HG03064 (cell line): ENCODE measurements around the gene IPCEF1.
"Not testable (repeated sequence)": the region's sequence is repeated elsewhere in the genome, so short reads cannot be mapped to it uniquely, and the experiment has no call there.

Experiments used
- ATAC-seq: cut with Tn5 transposase; IDR thresholded peaks from one replicate; pipeline ENCODE4 v1.9.1; 2021; ENCODE audit warnings: low read depth; ENCODE audit not compliant: unreplicated experiment

The IPCEF1 gene

DNA sequence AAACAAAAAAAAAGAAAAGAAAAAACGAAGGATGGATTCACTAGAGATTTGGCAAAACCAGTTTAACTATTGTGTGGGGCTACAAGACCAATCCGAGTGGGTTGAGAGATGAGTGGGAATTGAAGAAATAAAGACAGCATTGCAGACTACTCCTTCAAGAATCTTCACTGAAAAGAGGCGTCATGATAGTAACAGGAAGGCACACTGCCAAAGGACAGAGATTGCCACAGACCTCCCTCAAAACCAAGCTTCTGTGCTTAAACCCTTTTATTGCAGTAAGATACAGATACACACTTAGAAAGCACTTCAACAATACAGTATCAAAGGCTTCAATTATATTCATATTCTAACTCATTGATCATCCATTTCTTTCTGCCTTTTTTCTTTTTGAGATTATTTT is 103.9 kb downstream of the IPCEF1 start:
- ATAC-seq: no peak

DNA sequence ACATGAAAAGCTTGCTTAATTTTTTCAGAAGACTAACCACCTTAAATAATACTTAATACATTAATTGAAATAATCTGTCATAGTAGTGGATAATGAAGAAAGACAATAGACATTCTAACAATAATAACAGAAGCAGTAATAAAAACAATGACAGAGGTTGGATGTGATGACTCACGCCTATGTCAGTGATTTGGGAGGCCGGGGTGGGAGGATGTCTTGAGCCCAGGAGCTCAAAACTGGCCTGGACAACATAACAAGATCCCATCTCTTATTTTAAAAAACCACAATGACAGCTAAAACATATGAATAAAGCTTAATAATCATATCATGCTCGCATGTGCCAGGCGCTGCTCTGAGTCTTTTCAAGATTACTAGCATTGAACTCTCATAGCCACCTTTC is 105.5 kb downstream of the IPCEF1 start:
- no peak for ATAC-seq

DNA sequence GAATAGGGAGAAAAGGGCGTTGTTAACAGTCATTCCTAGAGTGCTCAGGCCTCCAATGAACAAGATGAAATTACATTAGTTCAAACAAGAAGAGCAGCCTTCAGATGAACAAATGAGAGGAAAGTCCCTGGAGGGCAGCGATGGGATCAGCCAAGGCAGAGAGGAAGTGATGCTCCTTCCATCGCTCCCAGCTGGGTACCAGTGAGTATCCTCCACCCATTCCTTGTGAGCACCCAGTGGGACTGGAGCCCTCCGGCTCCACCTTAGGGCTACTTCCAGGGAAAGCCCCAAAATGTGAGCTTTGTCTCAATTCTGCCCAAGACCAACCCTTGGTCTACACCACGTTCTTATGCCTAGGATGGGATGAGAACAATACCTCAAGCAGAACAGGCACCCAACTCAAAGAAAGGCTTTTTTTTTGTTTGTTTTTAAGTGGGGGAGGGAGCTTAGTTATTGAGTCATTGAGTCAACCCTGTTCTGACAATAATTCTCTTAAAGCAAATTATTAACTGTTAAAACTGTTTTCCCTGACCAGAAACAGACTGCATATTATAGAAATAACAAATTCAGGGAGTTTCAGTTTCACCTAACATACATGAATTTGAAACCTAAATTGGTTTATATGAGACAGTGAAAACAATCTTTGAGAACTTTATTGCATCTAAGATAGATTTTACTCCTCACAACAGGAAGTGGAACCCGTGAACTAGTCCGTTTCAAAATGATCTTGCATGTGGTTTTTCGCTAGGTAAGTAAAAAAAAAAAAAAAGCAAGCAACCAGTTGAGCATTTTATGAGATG is 106.9 kb downstream of the IPCEF1 start:
- peak; percentile 66 for ATAC-seq

DNA sequence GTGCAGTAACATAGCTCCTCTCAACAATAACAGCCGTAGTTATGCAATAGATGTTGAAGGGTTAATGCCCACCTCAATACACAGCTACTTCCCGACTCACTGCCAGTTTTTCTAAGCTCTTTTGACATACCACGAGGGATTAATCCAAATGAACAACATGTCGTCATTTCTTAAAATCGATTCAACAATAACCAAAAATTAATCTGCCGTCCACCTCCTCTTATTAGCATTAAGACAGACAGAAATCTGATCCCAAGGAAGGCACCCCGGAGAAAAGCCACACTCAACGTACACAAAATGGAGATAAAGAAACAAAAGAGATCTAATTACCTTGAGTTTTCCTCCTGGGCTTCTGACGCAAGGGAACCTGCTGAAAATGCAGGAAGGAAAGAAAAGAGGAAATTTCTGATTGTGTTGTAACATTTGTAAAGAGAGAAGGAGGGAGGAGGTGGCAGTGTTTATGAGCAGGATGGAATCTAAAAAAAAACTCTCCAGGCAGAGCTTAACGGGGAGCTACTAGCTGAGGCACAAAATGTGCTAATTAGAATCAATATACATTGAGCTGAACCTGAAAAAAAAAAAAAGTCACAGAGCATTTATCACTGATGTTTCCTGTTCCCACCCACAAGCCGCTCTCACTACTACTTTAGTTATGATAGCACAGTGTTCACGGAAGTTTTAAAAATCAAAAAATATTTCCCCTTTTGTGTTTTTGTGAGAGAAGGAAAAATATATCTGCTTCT is 109.3 kb downstream of the IPCEF1 start:
- peak; percentile 41 for ATAC-seq

DNA sequence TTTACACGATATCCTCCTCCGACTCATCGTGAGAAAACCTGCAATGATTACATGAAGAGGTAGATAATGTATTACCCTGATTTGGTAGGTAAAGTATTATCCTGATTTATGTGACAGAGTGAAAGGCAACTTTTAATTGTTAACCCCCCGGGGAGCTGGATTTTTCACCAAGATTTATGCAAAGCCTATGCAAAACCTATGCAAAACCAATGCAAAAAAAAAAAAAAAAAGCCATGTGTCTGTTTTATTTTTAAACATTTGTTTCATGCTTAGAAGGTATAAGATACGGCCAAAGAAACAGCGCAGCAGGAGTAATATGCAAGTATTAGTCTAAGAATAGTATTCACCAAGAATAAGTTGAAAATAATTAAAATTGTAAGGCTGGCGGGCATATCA is 109.9 kb downstream of the IPCEF1 start:
- no peak for ATAC-seq

DNA sequence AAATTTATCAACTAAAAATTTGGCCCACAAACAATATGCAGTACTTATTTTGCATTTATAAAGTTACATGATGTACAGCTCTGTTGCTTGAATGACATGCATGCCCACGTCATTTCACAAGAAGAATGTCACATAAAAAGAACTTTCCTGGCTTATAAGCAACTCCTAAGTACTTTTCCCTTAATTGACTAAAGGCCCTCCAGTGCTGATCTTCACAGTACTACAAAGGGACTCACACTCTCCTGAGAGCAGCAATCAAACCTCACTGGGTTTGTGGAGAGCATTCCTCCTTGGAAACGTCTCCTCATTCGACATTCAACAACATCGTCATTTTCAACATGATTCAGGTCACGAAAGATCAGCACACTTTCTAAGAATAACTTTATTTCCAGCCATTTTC is 111.1 kb downstream of the IPCEF1 start:
- no peak for ATAC-seq

DNA sequence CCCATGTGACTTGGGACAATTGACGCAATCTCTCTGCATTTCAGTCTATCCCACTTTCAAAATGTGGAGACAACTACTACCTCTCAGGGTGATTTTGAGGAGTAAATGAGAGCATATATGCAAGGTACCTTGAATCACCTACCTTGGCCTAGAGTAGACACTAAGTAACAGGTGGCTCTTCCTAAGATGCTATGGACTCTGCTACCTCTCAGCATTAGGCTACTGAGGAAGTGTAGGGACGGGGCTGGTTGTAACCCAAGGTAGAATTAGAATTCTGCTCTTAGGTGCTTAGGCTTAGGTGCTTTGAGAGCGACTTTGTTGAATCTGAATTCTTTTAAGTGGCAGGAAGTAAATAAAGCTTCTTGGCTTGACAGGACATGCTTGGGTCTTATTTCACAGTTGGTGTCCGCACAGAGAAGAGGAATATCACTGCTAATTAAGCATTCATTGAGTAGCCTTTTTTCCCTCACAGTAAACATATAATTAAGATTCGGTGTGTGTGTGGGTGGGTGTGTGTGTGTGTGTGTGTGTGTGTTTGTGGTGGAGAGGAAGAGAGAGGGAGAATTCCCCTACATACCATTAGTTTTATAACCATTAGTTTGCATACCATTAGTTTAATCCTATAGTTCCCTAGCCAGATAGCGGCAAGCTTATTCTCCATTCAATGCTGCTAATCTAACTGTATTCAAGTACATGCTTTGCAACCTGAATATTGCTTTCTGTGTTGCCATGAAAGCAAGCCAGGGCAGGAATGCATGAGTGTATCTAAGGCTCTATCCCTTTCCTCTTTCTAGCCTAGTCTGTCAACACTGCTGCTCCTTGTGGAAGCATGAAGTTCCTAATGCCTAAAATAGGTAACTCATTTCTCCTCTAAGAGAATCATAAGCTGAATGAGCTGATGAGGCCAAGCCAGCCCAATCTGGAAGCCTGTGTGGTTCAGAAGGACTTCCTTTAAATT is 112.5 kb downstream of the IPCEF1 start:
- ATAC-seq: no peak

DNA sequence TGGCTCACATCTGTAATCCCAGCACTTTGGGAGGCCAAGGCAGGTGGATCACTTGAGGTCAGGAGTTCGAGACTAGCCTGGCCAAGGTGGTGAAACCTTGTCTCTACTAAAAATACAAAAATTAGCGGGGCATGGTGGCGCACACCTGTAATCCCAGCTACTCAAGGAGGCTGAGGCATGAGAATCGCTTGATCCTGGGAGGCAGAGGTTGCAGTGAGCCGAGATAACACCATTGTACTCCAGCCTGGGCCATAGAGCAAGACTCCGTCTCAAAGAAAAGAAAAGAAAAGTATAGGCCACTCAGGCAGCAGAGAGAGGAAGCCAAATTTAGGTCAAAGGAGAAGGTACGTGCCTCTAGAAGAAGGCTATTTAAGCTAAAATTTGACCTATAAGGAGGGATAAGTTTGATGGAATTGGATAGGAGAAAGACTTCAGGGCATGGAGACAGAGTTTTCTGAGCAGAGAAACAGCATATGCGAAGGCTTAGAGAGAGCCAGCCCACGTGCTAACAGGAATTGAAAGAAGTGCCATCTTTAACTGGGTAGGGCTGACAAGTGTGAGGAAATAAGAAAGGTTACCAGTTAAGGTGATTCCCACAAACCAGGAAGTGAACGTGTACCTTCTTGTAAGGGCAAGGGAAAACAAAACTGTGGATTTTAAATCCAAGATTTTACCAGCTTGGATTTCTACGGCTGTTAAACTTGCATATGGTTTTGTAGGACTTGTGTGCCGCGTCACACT is 113.8 kb downstream of the IPCEF1 start:
- no peak for ATAC-seq

DNA sequence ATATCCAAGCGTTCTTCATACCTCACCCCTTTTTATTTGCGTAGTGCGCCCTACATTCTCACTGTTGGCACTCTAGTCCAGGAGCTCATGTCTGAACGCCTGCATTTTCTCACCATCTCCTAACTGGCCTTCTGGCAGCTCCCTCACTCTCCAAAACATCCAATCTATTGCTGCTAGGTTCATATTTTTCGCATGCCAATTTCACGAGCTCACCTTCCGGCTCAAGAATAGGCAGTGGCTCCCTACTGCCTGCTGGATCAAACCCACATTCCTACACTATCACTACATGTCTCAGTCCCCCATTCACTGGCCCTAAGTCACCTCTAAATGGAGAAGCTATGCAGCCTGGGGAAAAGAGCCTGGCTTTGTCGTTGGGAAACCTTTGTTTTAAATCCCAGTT is 115.0 kb downstream of the IPCEF1 start:
- ATAC-seq: no peak

DNA sequence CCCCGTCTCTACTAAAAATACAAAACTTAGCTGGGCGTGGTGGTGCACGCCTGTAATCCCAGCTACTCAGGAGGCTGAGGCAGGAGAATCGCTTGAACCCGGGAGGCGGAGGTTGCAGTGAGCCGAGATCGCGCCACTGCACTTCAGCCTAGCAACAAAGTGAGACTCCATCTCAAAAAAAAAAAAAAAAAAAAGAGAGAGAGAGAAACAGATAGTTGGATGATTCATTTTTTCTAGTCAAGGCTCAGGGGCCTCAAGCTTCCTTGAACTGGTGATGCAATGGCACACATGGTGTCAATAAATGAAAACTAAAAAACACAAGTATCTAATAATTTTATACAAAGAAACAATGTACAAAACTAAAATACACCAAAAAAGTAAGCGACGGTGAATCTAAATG is 115.5 kb downstream of the IPCEF1 start:
- ATAC-seq: not testable (repeated sequence)

DNA sequence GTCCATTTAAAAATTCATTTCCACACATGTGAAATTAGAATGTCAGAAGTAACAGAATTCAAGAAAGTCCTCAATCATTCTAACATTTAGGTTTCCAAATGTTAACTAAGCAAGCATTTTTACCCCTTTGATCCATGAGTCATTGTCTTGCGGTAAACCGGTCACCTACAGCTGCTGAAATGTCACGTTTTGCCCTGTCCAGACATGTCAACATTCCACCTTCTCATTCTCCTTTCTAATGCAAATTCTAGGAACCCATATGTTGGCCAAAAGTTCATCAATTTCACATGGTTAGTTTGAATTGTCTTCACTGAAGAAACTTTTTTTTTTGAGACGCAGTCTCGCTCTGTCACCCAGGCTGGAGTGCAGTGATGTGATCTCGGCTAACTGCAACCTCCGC is 117.2 kb downstream of the IPCEF1 start:
- no peak for ATAC-seq

DNA sequence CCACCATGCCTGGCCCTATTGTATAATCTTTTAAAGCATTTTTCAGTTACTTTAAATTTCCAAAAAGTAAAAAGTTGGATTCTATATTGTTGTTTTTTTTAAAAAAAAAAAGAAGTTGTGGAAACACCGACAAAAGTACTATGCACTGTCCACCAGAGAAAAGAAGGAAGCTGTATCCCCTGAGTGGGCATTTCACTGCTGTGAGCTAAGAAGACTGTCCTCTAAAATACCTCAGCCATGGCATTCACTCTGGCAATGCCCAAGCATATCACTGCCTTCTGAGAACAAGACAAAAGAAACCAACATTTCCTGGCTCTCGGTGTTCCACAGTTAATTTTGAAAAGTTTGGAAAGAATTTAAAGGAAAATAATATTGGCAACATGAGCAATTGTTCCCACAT is 117.8 kb downstream of the IPCEF1 start:
- no peak for ATAC-seq

DNA sequence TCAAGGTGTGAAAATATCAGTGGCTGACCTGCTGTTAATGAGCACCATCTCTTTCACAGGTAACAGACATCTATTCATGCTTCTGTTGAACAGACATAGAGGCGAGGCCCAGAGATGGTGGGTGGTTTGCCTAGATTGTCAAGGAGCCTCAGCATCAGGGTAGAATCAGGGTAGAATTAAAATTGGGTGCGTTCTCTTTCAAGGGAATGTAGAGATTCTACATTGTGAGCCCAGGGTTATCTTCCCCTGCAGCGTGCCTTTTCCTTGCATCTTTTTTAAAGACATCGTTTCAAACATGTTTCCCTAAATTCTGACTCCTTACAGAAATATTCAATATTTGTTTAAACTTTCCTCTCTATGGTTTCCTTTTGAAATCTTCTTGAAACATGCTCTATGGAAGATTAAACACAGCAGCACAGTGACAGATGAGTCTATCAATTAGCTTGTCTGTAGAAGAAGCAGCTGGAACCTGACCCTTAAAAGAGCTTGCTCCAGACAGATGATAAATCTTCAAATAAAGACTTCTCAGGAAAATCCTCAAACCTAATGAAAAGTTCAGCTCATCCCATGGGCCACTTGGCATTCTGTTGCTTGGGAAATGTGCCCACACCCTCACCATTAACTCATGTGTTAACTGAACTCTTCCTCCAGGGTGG is 119.8 kb downstream of the IPCEF1 start:
- ATAC-seq: no peak

DNA sequence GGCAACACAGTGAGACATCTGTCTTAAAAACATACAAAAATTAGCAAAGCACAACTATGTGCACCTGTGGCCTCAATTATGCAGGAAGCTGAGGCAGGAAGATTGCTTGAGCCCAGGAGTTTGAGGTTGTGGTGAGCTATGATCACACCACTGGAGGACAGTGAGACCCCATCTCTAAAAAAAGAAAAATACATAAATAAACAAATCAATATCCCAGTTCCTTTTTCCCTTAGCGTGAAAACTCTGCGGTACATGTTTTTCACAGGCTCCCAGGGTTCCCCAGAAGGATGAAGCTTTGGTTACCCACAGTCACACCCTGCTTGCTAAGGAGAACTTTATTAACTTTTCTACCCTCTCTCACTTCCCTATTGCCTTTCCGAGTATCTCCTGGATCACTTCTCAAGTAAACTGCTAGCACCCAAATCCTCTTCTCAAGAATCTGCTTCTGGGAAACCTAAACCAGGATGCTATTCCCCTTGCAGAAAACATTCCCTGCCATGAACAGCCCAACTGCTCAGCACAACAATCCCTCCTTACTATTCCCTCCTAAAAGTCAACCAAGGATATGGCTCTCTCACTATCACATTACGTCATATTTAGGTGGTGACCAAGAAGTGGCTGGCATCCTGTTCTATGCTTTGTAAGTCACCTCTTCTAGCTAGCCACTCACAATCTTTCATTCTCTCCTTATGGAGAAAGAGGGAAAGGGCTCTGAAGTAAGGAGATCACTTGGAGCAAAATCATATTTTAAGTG is 122.4 kb downstream of the IPCEF1 start:
- peak; percentile 65 for ATAC-seq

DNA sequence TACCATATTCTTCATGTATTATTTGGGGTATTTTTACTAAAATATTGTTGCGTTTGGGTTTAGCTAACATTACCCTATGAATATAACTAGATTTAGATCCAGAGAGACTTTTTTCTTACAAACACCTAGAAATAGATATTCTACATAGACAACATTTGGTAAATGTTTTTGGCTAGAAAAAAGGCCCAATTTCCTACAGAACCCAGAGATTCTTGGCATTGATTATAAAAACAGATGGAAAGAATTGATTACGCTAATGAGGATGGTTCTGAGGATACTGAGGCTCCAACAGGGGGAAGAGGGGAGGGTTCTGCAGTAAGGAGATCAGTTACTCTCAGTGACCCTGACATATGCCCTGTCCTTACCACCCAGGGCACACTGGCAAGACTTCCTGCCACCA is 123.2 kb downstream of the IPCEF1 start:
- no peak for ATAC-seq

DNA sequence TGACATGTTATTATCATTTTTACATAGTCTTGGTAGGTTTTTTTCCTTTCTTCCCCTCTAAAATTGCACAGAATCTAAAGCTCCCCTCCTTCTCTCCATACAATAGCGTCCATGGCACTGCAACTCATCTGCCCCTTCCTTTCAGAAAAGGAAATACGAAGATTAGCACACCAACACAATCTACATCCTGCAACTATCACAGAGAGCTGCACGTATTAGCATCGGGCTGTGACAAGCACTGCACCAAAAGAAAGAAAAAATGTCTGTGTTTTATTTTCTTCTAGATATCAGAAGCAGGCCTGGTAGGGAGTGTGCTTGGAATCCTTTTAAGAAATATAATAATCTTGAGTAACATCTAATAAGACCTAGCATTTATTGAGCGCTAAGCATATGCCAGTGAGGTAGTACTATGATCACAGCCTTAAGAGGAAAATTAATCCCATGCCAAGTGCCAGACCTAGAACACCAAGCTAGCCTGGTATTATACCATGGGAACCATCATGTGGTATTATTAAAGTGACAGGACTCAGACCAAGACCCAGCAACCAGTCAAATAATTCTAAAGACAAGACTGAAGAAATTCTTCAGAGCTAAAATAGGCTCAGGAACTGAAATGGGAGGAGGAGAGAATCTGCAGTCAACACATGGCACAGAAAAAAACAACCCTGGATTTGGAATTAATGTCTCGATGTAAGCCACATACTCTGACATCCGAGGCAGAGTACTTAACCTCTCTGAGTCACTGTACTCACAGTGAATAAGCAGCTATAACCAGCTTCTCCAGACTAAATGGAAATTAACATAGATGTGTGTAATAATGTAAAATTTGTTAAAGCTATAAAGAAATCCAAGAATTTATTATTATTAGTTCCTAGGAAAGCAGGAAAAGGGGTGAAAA is 124.3 kb downstream of the IPCEF1 start:
- ATAC-seq: no peak

DNA sequence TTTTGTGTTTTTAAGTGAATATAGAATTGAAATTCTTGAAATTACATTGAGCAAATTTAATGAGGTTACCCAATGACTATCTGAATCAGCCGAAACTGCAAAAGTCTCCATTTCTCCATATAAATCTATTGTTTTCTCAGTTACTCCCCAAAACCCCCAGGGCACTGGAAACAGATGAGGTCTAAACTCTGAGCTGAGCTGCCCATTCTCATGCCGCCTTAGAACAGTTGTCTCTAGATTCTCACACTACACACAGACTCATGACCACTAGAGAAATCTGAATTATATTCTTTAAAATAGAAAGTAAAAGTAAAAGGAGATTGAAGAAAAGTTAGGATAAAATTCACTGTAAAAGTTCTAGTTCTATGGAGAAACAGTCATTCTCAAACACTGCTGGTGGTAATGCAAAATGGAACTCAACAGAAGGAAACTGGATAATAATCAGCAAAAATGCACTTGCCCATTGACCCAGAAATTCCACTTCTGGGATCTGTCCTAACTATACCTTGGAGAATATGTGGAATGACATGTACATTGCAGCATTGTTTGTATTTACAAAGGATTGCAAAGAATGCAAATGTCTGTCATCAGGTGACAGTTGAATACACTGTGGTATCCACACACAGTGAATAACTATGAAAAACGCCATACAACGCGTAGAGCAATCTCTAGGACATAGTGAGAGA is 125.5 kb downstream of the IPCEF1 start:
- ATAC-seq: no peak

DNA sequence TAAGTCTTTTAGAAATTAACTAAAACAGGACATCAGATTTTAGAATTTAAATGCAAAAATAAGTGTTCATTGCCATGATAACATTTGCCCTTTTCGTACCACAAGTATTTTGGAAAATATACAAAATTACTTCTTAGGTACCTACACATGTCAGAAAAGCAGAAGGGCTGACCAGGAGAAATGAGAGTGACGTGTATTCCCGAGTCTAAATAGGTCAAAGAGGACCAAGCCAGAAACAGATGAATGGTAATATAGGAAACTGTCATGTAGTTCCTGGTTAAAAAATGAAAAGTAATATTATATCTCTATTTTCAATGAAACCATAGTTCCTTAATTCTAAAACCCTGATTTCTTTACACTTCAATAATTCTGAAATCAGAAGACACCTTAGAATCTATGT is 126.2 kb downstream of the IPCEF1 start:
- no peak for ATAC-seq
